Fibroblast of pulmonary artery (primary cell): Measurements from ENCODE around the gene RAB8B.

ENCODE experiments used
- DNase-seq: peaks from one replicate; pipeline ENCODE4 v3.0.0-alpha.2; 2010; ENCODE audit warnings: low read depth
- H3K4me3 ChIP-seq: replicated peaks from 2 replicates; pipeline ENCODE4 v1.5.1; 2011; ENCODE audit warnings: low read depth, mild to moderate bottlenecking, control low read depth, low read length, moderate library complexity
- CTCF ChIP-seq: IDR thresholded peaks from 2 replicates; pipeline ENCODE4 v1.5.1; 2011; ENCODE audit warnings: mild to moderate bottlenecking, control low read depth, low read length, inconsistent platforms; ENCODE audit errors: missing control alignments

Gene RAB8B

DNA sequence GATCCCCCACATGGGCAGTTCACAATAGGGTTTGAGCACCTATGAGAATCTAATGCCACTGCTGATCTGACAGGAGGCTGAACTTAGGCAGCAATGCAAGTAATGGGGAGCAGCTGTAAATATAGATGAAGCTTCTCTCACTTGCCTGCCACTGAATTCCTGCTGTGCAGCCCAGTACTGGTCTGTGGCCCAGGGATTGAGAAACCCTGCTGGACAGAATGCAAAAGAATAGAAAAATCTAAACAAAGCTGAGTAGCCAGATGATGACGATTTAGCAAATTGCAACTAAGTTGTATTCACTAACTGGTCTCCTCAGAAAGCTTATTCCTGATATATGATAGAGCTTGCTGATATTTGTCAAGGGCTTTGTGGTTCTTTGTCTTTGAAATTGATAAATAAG lies 53.7 kb downstream of the RAB8B start:
- TF ChIP-seq CTCF, result no peak
- no peak overlapping the region for H3K4me3 ChIP-seq
- DNase-seq, result peak; percentile 49

DNA sequence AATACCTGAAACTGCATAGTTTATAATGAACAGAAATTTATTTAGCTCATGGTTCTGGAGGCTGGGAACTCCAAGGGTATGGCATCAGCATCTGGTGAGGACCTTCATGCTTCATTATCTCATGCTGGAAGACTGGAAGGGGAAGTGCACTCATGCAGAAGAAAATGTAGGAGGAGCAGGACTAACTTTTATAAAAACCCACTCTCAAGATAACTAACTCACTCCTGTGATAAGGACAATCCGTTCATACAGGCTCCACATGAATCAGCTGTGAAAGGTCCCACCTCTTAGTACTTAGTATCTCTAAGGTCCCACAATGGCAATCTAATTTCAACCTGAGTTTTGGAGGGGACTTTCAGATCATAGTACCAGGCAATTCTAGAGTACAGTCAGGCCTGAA lies 54.4 kb downstream of the RAB8B start:
- no peak for TF ChIP-seq CTCF
- no peak for DNase-seq
- no peak overlapping the region for H3K4me3 ChIP-seq

- H3K4me3 ChIP-seq, result no peak overlapping the region
- no peak for TF ChIP-seq CTCF
- peak; percentile 62 for DNase-seq
These were observed 55.0 kb downstream of the RAB8B start for GRCh38 chr15:63244399-63244798.

GRCh38 chr15:63244976-63245645 lies 55.7 kb downstream of the RAB8B start:
- TF ChIP-seq CTCF, result no peak
- no peak overlapping the region for H3K4me3 ChIP-seq
- peak; percentile 42 for DNase-seq

DNA sequence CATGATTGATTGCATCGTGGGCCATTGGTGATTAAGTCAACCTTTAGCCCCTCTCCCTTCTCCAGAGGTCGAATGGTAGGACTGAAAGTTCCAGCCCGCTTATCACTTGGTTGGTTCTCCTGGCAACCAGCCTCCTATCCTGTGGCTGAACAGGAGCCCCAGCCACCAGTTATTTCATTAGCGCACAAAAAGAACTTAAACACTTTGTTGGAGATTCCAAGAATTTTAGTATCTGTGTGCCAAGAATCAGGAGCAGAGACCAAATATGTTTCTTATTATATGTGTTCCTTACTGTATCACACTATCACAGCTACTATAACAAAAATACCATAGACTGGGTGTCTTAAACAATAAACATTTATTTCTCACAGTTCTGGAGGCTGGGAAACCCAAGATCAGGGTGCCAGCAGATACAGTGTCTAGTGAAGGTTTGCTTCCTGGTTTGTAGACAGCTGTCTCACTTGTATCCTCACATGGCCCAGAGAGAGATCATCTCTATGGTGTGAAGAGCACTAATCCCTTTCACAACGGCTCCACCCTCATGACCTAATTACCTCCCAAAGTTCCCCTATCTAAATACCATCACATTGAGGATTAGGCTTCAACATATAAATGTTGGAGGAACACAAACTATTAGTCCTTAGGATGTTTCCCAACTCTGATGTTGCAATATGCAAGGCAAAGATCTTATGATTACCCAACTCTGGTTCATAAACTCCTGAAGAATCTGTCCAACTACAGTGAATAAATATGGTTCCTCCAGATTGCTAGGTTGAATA lies 57.5 kb downstream of the RAB8B start:
- H3K4me3 ChIP-seq, result no peak overlapping the region
- TF ChIP-seq CTCF, result no peak
- peak; percentile 90 for DNase-seq

GRCh38 chr15:63250312-63250965 lies 61.0 kb downstream of the RAB8B start:
- no peak overlapping the region for H3K4me3 ChIP-seq
- DNase-seq, result peak; percentile 83
- no peak for TF ChIP-seq CTCF
